ENCODE data around the gene RBM45. TPM values are rescaled to one million over a fixed set of nuclear protein-coding genes. Genes with fewer than 3 reads are reported as not detected.

RBM45 gene
- total RNA-seq, 1 donor from 2014 or later, result 11.3 TPM

DNA sequence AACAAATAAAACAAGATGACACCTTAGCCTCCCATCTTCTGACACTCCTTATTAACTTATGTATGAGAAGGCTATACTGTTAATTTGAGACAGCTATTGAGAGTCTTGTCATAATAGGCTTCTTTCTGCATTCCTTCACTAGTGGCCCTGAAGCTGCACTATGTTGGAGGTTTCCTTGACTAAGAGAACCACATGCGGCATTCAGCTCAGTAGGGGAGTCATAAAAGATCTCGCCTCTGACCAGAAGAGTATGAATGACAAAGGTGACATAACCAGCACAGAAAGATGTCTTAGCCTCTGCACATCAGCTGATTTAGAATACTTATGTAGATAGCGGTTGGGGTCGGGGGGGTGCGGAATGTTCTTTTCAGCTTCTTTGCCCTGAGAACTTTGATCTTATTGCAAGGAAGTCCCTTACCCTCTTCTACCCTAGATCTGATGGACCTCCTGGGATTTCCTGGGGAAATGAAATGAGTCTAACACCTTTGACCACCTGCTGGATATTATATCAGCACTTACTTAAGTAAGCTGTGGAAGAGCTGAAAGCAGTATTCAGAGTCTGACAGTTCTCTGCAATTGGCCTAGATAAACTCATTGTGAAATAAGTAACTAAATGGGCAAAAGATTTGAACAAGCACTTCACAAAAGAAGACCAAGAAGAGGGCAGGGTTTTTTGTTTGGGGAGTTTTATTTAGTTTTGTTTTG, 24.2 kb downstream of the RBM45 start:
- no peak for DNase-seq
- H3K9me3 ChIP-seq, result no peaks in the 10 kb centered on the region
- no peak for ATAC-seq
- TF ChIP-seq, protein P1, sequence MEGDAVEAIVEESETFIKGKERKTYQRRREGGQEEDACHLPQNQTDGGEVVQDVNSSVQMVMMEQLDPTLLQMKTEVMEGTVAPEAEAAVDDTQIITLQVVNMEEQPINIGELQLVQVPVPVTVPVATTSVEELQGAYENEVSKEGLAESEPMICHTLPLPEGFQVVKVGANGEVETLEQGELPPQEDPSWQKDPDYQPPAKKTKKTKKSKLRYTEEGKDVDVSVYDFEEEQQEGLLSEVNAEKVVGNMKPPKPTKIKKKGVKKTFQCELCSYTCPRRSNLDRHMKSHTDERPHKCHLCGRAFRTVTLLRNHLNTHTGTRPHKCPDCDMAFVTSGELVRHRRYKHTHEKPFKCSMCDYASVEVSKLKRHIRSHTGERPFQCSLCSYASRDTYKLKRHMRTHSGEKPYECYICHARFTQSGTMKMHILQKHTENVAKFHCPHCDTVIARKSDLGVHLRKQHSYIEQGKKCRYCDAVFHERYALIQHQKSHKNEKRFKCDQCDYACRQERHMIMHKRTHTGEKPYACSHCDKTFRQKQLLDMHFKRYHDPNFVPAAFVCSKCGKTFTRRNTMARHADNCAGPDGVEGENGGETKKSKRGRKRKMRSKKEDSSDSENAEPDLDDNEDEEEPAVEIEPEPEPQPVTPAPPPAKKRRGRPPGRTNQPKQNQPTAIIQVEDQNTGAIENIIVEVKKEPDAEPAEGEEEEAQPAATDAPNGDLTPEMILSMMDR (IDR thresholded peaks at IDR 0.05), result no peak
- peaks cover 8% of the 10 kb centered on the region for H3K36me3 ChIP-seq
- no peaks in the 10 kb centered on the region for H3K27me3 ChIP-seq
- intact Hi-C loops (cut with DNase I), result loop anchor here (10.0 kb wide), 1 partner anchor 148 kb away; no protein-coding TSS in a partner anchor
- H3K27ac ChIP-seq, result no peak overlapping the region
- H3K4me3 ChIP-seq, result no peak overlapping the region
- H3K4me1 ChIP-seq, result no peaks in the 10 kb centered on the region

DNA sequence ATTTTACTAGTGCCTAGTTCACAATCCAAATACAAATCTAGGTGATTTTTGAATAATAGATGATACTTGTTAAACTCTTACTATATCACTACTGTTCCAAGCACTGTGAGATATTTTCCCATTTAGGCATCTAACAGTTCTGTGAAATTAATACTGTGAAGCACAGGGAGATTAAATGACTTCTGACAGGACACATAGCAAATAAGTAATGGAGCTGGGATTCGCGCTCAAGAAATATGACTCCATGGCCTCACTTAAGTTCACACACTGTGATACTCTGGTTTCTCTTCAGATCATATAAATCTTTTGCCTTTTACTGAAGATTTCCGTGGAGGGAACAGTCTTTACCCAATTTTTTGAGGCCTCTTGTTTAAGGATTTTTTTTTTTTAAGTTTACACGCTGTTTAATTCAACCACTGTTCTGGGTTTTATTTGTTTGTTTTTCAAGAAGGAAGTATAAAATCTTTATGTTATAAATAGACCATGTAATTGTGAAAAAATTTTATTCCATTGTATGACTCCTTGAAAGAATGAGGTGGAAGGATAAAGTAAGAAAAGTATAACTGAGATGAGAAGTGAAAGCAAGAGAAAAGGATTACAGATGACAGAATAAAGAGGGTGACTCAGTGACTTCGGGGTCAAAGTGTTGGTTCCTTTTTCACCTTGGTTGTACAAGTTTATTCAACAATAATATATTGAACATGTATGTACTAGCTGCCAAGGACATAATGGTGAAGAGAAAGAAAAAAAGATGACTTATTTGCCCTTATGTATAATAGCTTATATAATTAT, 30.2 kb downstream of the RBM45 start:
- TF ChIP-seq, protein P1 (IDR thresholded peaks at IDR 0.05), result no peak
- H3K4me1 ChIP-seq, result no peaks in the 10 kb centered on the region
- intact Hi-C loops (cut with DNase I), result no loop called here
- no peaks in the 10 kb centered on the region for H3K9me3 ChIP-seq
- peaks cover 11% of the 10 kb centered on the region for H3K27me3 ChIP-seq
- H3K4me3 ChIP-seq, result no peak overlapping the region
- no peak overlapping the region for H3K27ac ChIP-seq
- no peak for ATAC-seq
- no peaks in the 10 kb centered on the region for H3K36me3 ChIP-seq
- DNase-seq, result no peak

DNA sequence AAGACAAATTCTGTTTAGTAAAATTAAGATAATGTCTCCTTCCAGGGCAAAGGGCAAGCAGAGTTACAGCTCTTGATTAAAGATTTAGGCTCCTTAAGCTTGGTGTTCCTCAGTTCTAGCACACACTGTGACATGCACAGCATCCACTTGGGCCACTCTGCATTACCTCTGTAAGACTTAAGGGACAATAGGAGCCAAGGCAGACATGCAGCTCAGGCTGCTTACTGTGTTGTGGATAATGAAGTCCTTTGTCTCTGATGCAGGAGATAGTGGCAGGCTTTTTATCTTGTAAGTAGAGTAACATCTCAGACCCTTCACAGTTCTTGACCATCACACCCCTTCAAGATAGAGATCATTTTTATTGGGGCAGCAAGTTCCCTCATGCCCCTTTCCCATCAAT, 31.2 kb downstream of the RBM45 start:
- DNase-seq (no peak), ATAC-seq (no peak)
- H3K4me3 ChIP-seq, result no peak overlapping the region
- H3K27ac ChIP-seq, result no peak overlapping the region
- no peaks in the 10 kb centered on the region for H3K4me1 ChIP-seq
- intact Hi-C loops (cut with DNase I), result no loop called here
- H3K36me3 ChIP-seq, result no peaks in the 10 kb centered on the region
- peaks cover 11% of the 10 kb centered on the region for H3K27me3 ChIP-seq
- TF ChIP-seq, protein P1 (IDR thresholded peaks at IDR 0.05), result no peak
- H3K9me3 ChIP-seq, result no peaks in the 10 kb centered on the region

DNA sequence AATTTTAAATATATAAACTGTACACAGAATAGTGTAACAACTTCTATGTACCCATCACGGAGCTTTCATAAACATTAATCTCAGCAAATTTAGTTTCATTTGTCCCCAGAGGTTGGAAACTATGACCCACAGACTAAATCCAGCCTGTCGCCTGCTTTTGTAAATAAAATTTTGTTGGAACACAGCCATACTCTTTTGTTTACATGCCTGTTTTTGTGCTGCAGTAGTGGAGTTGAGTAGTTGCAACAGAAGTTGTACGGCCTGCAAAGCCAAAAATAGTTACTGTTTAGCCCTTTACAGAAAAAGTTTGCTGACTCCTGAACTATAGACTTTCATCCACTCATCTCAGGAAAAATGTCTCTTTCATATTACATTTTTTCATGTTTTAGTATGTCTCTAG, 39.8 kb downstream of the RBM45 start:
- Histone ChIP-seq H3K27ac (no peak overlapping the region), H3K36me3 (no peaks in the 10 kb centered on the region), H3K4me1 (no peaks in the 10 kb centered on the region), H3K4me3 (no peak overlapping the region), H3K27me3 (peaks cover 1% of the 10 kb centered on the region), H3K9me3 (no peaks in the 10 kb centered on the region)
- DNase-seq (no peak), ATAC-seq (peak; percentile 38)
- TF ChIP-seq, protein P1 (IDR thresholded peaks at IDR 0.05), result no peak
- intact Hi-C loops (cut with DNase I), result no loop called here

DNA sequence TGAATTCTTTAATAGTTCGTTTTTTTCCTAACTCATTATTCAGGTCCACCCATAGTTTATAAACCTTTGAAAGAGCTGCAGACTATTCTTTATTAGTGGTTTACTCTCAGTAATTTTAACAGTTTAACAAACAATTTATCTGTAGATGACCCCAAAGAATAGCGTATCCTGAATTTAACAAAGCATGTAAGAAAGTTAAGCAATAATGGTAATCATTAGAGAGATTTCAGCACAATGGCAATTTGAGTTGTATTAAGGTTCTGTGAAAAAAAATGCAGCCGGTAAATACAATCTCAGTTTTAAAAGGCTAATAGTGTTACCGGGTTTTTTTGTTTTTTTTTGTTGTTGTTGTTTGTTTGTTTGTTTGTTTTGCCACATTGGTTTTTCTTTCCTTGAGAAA, 40.3 kb downstream of the RBM45 start:
- no peaks in the 10 kb centered on the region for H3K9me3 ChIP-seq
- DNase-seq, result no peak
- no peak overlapping the region for H3K4me3 ChIP-seq
- H3K4me1 ChIP-seq, result no peaks in the 10 kb centered on the region
- ATAC-seq, result no peak
- TF ChIP-seq, protein P1 (IDR thresholded peaks at IDR 0.05), result no peak
- intact Hi-C loops (cut with DNase I), result no loop called here
- H3K36me3 ChIP-seq, result no peaks in the 10 kb centered on the region
- no peak overlapping the region for H3K27ac ChIP-seq
- no peaks in the 10 kb centered on the region for H3K27me3 ChIP-seq
